Lung (tissue), 12 donors: Measurements from ENCODE around the gene EXOC1L. TPM values are rescaled to one million over a fixed set of nuclear protein-coding genes. Genes with fewer than 3 reads are reported as not detected.

Experiments
- ATAC-seq: fragments of 200-7000 bp; cut with Tn5 transposase; one replicate; pipeline ENCODE4 v1.9.1; 2020; ENCODE audit warnings: moderate number of reproducible peaks; ENCODE audit not compliant: insufficient read depth, low FRiP score
- DNase-seq, 3 donors: peaks; one replicate each; pipeline ENCODE4 v3.0.0-alpha.2; 2013 to 2017
- H3K27ac ChIP-seq, 2 donors: one replicate each; pipeline ENCODE4 v1.5.1; 2013; ENCODE audit warnings: mild to moderate bottlenecking in 2 of 2, moderate library complexity in 2 of 2, control low read depth in 1 of 2, inconsistent platforms in 1 of 2, low read depth in 1 of 2, low read length in 1 of 2
- H3K27me3 ChIP-seq, 3 donors: one replicate each; pipeline ENCODE4 v1.5.1; 2013; ENCODE audit warnings: low read length in 2 of 3; ENCODE audit not compliant: control insufficient read depth in 3 of 3, insufficient read depth in 3 of 3
- H3K36me3 ChIP-seq, 4 donors: one replicate each; pipeline ENCODE4 v1.5.1; 2013; ENCODE audit warnings: low read length in 4 of 4, mild to moderate bottlenecking in 1 of 4, moderate library complexity in 1 of 4; ENCODE audit not compliant: control insufficient read depth in 4 of 4, insufficient read depth in 4 of 4
- H3K4me1 ChIP-seq, 5 donors: one replicate each; pipeline ENCODE4 v1.5.1; 2013; ENCODE audit warnings: low read length in 5 of 5, mild to moderate bottlenecking in 2 of 5, moderate library complexity in 1 of 5; ENCODE audit not compliant: control insufficient read depth in 5 of 5, insufficient read depth in 5 of 5
- H3K4me3 ChIP-seq: one replicate; pipeline ENCODE4 v1.5.1; 2013; ENCODE audit warnings: mild to moderate bottlenecking, control low read depth, moderate library complexity
- H3K9ac ChIP-seq, 2 donors: one replicate each; pipeline ENCODE4 v1.5.1; 2013; ENCODE audit warnings: low read length in 2 of 2, control low read depth in 1 of 2; ENCODE audit not compliant: insufficient read depth in 1 of 2
- H3K9me3 ChIP-seq, 4 donors: one replicate each; pipeline ENCODE4 v1.5.1; 2013; ENCODE audit warnings: low read length in 3 of 4, mild to moderate bottlenecking in 1 of 4, moderate library complexity in 1 of 4; ENCODE audit not compliant: control insufficient read depth in 4 of 4, insufficient read depth in 3 of 4
- WGBS, 2 donors: extraction: QIAGEN DNeasy Blood & Tissue Kit; methylation state at CpG; one replicate each; pipeline ENCODE4 v1.1.7; 2013; 5-methylcytosine and 5-hydroxymethylcytosine counted together
- polyA plus RNA-seq, 2 donors: library from polyadenylated mRNA; stranded (reverse); fragments of 200-250 nt; gene quantifications; one replicate each; pipeline ENCODE4 v1.2.1, GENCODE V29; 2013
- total RNA-seq, 2 donors: library from RNA; depleted of rRNA in 1 of 2; stranded (reverse); fragments of >200 nt in 1 of 2; gene quantifications; one replicate each; pipeline ENCODE4 v1.2.1, GENCODE V29; 2014 to 2021
- TF ChIP-seq, protein P1 (sequence below): IDR thresholded peaks from 2 replicates; pipeline ENCODE4 v1.5.1; 2012; ENCODE audit warnings: mild to moderate bottlenecking; ENCODE audit errors: control extremely low read depth, extremely low read depth
- donor health status: control.
- donor health status: control.
- donor health status: Bipolar disorder and iron deficiency.
- donor health status: healthy.
- donor health status: DM: yes; HTN: yes; CAD: no.

Gene EXOC1L
- total and polyA plus RNA-seq, 4 donors: not detected

DNA sequence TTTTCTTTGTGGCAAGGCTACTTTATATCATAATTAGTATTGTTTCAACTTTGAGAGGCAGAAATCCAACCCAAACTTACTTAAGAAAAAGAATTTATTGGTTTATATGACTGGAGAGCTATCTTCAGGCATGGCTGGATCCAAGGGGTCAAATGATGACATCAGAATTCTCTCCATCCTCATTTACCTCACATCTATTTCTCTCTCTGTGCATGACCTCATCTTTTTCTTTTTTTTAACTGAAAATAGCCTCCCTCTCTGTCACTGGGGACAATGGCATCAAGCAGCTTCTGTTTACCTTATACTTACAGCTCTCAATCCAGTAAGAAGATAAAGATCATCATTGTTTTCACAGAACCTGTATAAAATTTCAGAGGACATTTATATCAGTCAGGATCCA lies 12.0 kb upstream of the EXOC1L start:
- Histone ChIP-seq H3K27ac (no peak overlapping the region), H3K36me3 (no peaks in the 10 kb centered on the region), H3K9ac (no peak overlapping the region), H3K9me3 (no peaks in the 10 kb centered on the region), H3K27me3 (peaks cover 0 to 3% (median 0%) of the 10 kb centered on the region in 3 donors), H3K4me3 (no peak overlapping the region), H3K4me1 (no peaks in the 10 kb centered on the region)
- DNase-seq: no peak
- ATAC-seq: no peak
- TF ChIP-seq, protein P1, sequence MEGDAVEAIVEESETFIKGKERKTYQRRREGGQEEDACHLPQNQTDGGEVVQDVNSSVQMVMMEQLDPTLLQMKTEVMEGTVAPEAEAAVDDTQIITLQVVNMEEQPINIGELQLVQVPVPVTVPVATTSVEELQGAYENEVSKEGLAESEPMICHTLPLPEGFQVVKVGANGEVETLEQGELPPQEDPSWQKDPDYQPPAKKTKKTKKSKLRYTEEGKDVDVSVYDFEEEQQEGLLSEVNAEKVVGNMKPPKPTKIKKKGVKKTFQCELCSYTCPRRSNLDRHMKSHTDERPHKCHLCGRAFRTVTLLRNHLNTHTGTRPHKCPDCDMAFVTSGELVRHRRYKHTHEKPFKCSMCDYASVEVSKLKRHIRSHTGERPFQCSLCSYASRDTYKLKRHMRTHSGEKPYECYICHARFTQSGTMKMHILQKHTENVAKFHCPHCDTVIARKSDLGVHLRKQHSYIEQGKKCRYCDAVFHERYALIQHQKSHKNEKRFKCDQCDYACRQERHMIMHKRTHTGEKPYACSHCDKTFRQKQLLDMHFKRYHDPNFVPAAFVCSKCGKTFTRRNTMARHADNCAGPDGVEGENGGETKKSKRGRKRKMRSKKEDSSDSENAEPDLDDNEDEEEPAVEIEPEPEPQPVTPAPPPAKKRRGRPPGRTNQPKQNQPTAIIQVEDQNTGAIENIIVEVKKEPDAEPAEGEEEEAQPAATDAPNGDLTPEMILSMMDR: no peak

DNA sequence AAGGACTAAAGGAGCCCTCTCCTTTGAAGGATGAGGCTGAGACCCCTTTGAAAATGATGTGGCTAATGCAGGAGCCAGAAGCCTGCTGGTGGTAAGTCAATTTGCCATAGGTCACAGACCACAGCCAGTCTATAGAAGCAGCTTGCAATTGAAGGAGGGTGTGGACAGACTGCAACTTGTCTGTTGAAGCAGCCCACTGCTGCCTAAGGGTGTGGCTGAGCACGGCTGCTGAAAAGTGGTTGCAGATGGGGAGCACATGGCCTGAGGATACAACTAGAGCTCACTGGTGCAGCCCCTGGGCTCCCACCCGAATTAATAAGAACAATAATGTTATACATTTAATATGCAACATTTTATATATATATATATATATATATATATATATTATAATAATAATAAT lies 11.4 kb upstream of the EXOC1L start:
- WGBS, 2 donors: 53 to 71% methylated on average over 2 of the region's 2 CpGs
- no peaks in the 10 kb centered on the region for H3K4me1 ChIP-seq
- no peaks in the 10 kb centered on the region for H3K9me3 ChIP-seq
- no peak overlapping the region for H3K9ac ChIP-seq
- H3K27me3 ChIP-seq: peaks cover 0 to 3% (median 0%) of the 10 kb centered on the region in 3 donors
- no peak overlapping the region for H3K27ac ChIP-seq
- DNase-seq (no peak), ATAC-seq (no peak)
- TF ChIP-seq, protein P1: no peak
- no peak overlapping the region for H3K4me3 ChIP-seq
- H3K36me3 ChIP-seq: no peaks in the 10 kb centered on the region

DNA sequence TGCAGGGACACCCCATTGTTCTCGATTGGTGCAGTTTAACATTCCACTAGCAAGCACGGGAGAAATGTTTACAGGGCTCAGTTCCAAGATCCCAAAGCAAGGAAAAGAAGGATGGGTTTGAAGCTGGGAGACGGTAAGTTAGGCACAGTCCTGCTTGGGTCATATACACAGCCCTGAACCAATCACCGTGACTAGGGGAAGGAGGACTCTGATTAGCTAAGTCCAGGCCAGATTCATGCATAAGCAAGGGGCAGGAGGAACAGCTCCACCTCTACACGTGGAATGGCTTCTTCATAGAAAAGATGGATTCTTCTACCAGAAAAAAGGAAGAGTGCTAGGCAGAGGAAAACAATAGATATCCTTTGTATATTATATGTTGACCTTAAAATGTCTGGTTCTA lies 11.0 kb upstream of the EXOC1L start:
- Histone ChIP-seq H3K27ac (no peak overlapping the region), H3K4me1 (no peaks in the 10 kb centered on the region), H3K9me3 (no peaks in the 10 kb centered on the region), H3K9ac (no peak overlapping the region), H3K36me3 (no peaks in the 10 kb centered on the region), H3K27me3 (peaks cover 0 to 3% (median 0%) of the 10 kb centered on the region in 3 donors), H3K4me3 (no peak overlapping the region)
- WGBS, 2 donors: 54 to 75% methylated on average over 5 of the region's 5 CpGs
- TF ChIP-seq, protein P1: no peak
- DNase-seq (no peak), ATAC-seq (no peak)

DNA sequence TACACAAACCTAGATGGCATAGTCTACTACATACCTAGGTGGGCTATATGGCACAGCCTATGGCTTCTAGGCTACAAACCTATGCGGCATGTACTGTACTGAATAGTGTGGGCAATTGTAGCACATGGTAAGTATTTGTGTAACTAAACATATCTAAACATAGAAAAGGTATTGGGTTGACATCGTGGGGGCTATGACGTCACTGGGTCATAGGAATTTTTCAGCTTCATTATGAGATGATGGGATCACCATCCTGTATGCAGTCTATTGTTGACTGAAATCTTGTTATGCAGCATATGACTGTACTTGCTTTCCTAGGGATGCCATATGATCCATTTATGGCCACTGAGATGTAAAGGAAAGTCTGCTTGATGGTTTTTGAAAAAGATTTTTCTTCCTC lies 1.9 kb upstream of the EXOC1L start:
- no peak overlapping the region for H3K9ac ChIP-seq
- no peaks in the 10 kb centered on the region for H3K27me3 ChIP-seq
- WGBS, 2 donors: 92 to 96% methylated on average over 3 of the region's 3 CpGs
- TF ChIP-seq, protein P1: no peak
- no peaks in the 10 kb centered on the region for H3K9me3 ChIP-seq
- H3K36me3 ChIP-seq: no peaks in the 10 kb centered on the region
- no peak overlapping the region for H3K4me3 ChIP-seq
- no peak overlapping the region for H3K27ac ChIP-seq
- H3K4me1 ChIP-seq: peaks cover 0 to 4% (median 0%) of the 10 kb centered on the region in 5 donors
- ATAC-seq (no peak), DNase-seq (no peak)
